Measurements from ENCODE around the gene CDON.
"Not testable (repeated sequence)": the region's sequence is repeated elsewhere in the genome, so short reads cannot be mapped to it uniquely, and the experiment has no call there.

The CDON gene

GRCh38 chr11:125921042-125921441, 141.6 kb downstream of the CDON start:
- no peak for DNase-seq

- no peak for DNase-seq
Observed at GRCh38 chr11:125918140-125918840, 144.4 kb downstream of the CDON start.

DNA sequence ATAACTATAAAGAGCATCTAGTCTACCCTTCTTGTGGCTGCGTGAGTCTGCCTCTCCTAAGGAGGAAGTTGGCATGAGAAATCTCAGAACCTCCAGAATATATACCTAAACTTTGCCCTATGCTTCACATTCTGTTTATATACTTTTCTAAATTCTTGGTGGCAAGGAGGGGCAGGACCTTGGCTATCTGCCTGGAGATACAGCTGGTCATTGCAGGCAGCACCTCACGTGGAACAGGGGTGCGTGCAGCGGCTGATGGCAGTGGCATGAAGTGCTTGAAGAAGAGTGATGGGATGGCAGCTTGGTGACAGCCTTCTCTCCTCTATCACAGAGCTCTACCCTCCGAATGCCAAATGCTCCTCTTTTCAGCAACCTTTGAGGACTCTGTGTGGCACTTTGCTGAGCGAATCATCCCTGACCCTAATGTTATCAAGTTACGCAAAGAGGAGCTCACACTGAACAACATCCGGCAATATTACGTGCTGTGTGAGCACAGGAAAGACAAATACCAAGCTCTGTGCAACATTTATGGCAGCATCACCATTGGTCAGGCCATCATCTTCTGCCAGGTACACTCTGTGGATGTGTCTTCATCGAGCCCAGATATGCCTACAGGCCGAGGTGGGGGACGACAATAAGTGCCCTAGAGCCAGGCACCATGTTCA, 145.9 kb downstream of the CDON start:
- DNase-seq: no peak

DNA sequence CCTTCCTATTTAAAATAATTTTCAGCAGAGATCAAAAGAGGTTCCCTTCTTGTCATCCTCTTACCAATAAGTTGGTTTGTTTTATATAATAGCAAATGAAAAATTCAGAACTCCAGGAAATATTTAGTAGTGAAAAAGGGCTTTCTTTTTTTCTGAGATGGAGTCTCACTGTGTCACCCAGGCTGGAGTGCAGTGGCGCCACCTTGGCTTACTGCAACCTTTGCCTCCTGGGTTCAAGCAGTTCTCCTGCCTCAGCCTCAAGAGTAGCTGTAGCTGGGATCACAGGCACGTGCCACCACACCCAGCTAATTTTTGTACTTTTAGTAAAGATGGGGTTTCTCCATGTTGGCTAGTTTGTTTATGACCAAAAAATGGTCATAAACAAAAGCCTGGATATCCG, 148.1 kb downstream of the CDON start:
- not testable (repeated sequence) for DNase-seq

DNA sequence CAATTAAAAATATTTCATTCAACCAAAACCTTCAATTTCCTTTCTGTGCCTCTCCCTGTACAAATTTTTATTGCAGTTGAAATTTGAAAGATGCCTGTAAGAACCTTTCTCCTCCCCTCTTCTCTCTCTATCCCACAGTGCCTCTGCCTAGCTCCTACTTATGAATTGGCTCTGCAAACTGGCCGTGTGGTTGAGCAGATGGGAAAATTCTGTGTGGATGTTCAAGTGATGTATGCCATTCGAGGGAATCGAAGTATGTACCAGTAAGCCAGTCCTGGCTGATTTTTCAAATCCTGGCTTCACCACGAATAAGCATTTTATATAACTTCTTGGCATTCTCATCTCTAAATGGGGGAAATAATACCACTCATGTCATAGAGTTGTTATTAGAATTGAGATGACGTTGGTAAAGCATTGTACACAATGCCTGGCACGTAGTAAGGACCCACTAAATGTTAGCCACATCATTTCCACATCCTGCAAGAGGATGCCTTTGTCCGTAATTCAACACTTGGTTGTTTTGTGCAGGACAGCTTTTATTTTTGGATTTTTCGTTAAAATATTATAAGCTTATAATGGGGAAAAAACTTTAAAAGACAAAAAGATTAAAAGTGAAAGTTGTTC, 152.3 kb downstream of the CDON start:
- DNase-seq: no peak
